GM21423 (cell line): ENCODE measurements around the gene PPHLN1.
A peak's percentile ranks its signal among the peaks of the same experiment; 100 is the strongest.
"Not testable (repeated sequence)": the region's sequence is repeated elsewhere in the genome, so short reads cannot be mapped to it uniquely, and the experiment has no call there.

Experiments used
- ATAC-seq: cut with Tn5 transposase; IDR thresholded peaks from one replicate; pipeline ENCODE4 v1.9.1; 2021; ENCODE audit warnings: mild to moderate bottlenecking, moderate library complexity; ENCODE audit not compliant: unreplicated experiment

PPHLN1 gene

DNA sequence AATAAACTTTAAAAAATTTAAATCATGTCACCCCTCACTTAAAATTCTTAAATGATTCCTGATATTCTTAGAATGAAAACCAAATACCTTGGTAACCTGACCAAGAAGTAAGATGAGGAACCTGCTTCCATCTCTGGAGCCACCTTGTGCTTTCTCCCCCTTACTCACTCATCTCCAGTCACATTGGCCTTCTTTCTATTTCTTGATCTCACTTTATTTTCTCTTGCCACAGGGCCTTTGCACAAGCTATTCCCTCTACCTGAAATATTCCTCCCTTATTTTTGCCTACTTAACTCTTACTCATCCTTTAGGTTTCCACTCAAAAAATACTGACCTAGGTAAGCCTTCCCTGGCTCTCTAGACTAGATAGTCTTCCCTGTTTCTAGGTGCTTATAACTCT is 5.2 kb upstream of the PPHLN1 start:
- no peak for ATAC-seq

- ATAC-seq, result no peak
These were observed 3.4 kb upstream of the PPHLN1 start for GRCh38 chr12:42322567-42322966.

- ATAC-seq, result no peak
These were observed 2.1 kb upstream of the PPHLN1 start for GRCh38 chr12:42323856-42324255.

GRCh38 chr12:42325326-42325652 is 678 bp upstream of the PPHLN1 start:
- ATAC-seq, result no peak

- no peak for ATAC-seq
These were observed 717 bp downstream of the PPHLN1 start for GRCh38 chr12:42326541-42327226.

- ATAC-seq, result no peak
These were observed 1.2 kb downstream of the PPHLN1 start for GRCh38 chr12:42327227-42327590.

GRCh38 chr12:42330097-42330496 is 4.1 kb downstream of the PPHLN1 start:
- not testable (repeated sequence) for ATAC-seq

DNA sequence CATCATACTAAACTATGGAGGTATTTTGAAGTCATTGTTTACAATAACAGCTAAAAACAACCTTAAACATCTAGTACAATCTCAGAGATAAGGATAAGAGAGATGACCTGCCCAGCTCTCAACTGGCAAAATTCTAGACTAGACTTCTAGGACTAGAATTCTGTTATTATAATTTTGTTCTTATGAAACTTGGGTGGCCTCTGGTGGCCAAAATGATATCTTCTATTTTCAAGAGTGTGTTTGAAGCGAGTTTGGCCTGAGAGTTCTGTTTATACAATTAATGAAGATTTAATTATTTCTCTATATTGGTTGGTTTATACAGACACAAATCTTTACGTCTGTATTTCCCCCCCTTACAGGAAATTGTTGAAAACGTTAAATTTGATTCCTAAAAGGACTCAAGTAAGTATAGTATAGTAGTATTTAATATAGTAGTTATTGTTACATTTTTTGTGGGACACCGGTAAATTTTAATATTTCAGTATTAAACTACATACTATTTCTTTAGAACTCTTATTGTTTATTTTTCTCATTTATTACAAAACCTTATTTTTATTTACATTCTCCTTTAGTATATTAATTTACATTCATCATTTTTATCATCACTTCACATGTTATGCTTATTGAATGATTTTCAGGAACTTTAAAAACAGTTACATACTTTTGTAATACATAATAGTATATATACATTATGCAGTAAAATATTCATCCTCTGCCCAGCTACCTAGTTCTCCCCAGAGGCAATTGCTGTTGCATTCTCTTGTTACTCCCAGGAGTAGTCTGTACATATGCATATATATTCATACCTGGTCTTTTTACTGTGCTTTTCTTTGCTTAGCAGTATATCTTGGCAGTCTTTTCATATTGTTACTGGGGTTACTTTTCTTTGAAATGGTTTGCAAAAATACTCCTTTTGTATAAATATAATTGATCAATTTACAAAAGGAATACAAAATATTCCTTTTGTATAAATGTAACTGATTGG is 6.6 kb downstream of the PPHLN1 start:
- ATAC-seq, result peak; percentile 83

DNA sequence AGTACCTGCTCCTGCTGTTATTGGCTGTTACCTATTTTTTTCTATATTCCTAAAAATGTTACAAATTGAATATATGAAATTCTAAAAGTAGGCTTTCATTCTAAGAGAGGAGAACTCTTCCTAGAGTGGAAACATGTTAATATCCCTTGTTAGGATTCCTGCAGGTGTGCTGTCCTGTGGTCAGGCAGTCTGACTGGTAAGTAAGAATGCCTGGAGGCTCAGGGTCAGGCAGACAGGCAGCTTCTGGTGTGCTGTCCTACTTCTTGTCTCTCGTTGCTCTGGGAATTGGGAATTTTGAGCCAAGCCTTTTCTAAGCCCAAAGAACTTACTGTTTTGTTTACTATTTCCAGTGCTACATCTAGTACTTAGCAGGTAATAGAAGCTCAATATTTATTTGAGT is 10.3 kb downstream of the PPHLN1 start:
- ATAC-seq, result no peak

GRCh38 chr12:42338280-42338679 is 12.3 kb downstream of the PPHLN1 start:
- no peak for ATAC-seq

DNA sequence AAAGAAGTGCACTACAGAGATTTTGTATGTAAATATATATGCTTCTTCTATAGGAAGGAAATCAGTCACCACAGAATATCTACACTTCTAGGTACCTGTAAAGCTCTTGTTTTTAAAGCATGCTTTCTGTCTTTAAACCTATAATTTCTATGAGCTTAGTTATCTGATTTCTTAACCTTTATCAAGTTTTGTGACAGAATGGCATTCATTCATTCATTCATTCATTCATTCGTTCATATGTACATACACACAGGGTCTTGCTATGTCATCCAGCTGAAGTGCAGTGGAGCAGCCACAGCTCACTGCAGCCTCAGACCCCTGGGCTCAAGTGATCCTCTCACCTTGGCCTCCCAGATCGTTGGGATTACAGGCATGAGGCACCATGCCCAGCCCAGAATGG is 16.1 kb downstream of the PPHLN1 start:
- no peak for ATAC-seq

DNA sequence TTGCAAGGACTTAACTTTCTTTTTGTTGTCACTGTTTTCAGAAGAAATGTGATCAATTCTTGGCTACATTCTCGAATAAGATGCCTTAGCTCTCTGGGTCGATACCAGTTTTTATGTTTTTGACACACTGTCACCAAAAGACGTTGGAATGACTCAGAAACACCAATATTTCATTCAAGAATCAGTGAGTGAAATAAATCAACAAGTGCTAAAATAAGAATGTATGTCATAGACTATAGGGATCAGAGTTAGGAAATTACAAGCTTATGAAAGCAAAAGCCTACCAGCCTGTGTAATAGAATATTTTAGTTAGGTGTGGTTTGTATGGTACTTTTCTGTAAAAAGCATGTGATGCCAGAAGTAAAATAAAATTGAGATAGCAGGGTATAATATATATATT is 17.8 kb downstream of the PPHLN1 start:
- no peak for ATAC-seq

GRCh38 chr12:42346403-42347002 is 20.5 kb downstream of the PPHLN1 start:
- no peak for ATAC-seq

- not testable (repeated sequence) for ATAC-seq
These were observed 23.4 kb downstream of the PPHLN1 start for GRCh38 chr12:42349119-42350020.

DNA sequence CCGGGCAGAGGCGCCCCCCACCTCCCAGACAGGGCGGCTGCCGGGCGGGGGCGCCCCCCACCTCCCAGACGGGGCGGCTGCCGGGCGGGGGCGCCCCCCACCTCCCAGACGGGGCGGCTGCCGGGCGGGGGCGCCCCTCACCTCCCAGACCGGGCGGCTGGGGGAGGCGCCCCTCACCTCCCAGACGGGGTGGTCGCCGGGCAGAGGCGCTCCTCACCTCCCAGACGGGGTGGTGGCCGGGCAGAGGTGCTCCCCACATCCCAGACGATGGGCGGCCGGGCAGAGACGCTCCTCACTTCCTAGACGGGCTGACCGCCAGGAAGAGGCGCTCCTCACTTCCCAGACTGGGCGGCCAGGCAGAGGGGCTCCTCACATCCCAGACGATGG is 24.0 kb downstream of the PPHLN1 start:
- not testable (repeated sequence) for ATAC-seq

DNA sequence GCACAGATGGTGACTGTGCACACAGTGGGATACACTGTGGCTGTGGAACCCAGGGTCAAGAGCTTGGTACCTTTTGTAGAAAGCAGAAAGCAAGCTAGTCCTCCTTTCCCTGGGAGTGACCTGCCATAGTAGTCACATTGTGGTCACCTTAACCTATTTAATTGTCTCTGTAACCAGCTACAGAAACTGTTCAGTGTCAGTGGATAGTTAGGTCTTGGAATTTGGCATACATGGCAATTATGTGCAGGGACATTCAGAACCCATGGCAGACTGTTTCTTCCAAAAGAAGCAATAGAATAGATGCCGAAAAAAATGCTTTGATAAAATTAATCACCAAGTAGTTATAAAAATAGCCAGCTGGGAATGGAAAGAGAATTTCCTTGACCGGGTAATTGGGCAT is 30.4 kb downstream of the PPHLN1 start:
- ATAC-seq, result no peak

- ATAC-seq, result peak; percentile 83
These were observed 34.9 kb downstream of the PPHLN1 start for GRCh38 chr12:42360747-42361403.

GRCh38 chr12:42361909-42362646 is 36.1 kb downstream of the PPHLN1 start:
- no peak for ATAC-seq

DNA sequence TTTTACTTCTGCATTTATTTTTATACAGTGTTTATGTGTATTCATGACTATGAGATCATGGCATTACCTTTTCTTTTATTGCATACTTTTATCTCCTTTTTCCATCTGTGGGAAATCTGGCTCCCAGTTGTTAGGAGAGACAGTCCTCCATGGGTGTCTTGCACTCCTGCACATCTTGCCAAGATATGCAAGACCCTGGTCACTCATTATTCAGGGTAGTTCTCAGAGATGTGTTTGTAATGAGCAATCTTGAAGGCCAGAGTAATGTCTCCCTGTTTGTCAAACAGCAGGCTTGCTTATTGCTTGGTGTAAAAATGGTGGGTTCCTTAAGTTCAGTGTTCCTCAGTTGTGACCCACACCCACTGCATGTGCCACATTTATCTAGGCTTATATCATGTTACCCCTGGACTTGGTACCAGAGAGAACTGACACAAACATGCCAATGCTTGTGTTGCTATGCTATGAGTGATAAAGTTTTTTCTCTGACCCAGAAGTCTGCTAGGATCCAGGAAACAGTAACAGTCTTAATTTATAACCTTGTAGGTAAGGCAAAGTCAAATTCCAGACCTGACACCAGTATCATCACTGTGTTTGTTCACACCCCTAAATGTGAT is 36.8 kb downstream of the PPHLN1 start:
- ATAC-seq, result no peak
